ENCODE results near the gene INKA1. TPM values are rescaled to one million over a fixed set of nuclear protein-coding genes. Genes with fewer than 3 reads are reported as not detected.

INKA1 gene
- total and polyA plus RNA-seq, 3 donors from 2014 or later = 4.0 to 6.3 (median 5.1) TPM

- Histone ChIP-seq H3K27me3 (no peaks in the 10 kb centered on the region), H3K9me3 (no peaks in the 10 kb centered on the region), H3K27ac (peak overlapping the region; percentile 48 to 83), H3K36me3 (ENCODE audit: low read depth, missing control alignments) (no peaks in the 10 kb centered on the region), H3K4me3 (no peak overlapping the region), H3K4me1 (peaks cover 28% of the 10 kb centered on the region)
- DNase-seq = no peak
- WGBS, 2 donors = 31 to 61% methylated on average over 7 to 11 of the region's 11 CpGs
- TF ChIP-seq POLR2A (IDR thresholded peaks at IDR 0.05) = no peak
- TF ChIP-seq, protein P1, sequence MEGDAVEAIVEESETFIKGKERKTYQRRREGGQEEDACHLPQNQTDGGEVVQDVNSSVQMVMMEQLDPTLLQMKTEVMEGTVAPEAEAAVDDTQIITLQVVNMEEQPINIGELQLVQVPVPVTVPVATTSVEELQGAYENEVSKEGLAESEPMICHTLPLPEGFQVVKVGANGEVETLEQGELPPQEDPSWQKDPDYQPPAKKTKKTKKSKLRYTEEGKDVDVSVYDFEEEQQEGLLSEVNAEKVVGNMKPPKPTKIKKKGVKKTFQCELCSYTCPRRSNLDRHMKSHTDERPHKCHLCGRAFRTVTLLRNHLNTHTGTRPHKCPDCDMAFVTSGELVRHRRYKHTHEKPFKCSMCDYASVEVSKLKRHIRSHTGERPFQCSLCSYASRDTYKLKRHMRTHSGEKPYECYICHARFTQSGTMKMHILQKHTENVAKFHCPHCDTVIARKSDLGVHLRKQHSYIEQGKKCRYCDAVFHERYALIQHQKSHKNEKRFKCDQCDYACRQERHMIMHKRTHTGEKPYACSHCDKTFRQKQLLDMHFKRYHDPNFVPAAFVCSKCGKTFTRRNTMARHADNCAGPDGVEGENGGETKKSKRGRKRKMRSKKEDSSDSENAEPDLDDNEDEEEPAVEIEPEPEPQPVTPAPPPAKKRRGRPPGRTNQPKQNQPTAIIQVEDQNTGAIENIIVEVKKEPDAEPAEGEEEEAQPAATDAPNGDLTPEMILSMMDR (IDR thresholded peaks at IDR 0.05) = no peak
- intact Hi-C loops (cut with DNase I; ENCODE audit: low total_unique reads) = no loop called here
These were observed 3.0 kb downstream of the INKA1 start for GRCh38 chr3:49805897-49806701.

DNA sequence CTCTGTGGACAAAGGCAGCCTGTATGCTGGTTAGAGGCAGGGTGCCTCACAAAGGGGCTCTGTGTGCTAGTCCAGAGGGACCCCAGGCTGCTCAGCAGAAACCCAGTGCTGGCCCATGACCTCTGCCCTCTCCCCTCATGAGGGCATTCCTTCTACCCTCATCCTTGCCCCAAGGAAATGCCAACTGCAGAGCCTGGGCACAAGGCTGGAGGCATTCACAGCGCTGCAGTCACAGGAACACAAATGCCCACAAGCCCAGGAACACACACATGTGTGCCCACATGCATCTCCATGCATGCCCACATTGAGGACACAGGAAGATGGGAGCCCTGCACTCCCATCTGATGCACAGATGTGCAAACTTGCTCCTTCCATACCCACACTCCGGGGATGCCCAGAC, 3.8 kb downstream of the INKA1 start:
- Histone ChIP-seq H3K27ac (no peak overlapping the region), H3K9me3 (no peaks in the 10 kb centered on the region), H3K36me3 (ENCODE audit: low read depth, missing control alignments) (no peaks in the 10 kb centered on the region), H3K27me3 (no peaks in the 10 kb centered on the region), H3K4me3 (no peak overlapping the region), H3K4me1 (peaks cover 28% of the 10 kb centered on the region)
- no peak for DNase-seq
- TF ChIP-seq POLR2A (IDR thresholded peaks at IDR 0.05) = no peak
- TF ChIP-seq, protein P1 (IDR thresholded peaks at IDR 0.05) = no peak
- WGBS, 2 donors = 77 to 100% methylated on average over 2 of the region's 2 CpGs
- intact Hi-C loops (cut with DNase I; ENCODE audit: low total_unique reads) = no loop called here

GRCh38 chr3:49807431-49808114, 4.5 kb downstream of the INKA1 start:
- TF ChIP-seq, protein P1 (IDR thresholded peaks at IDR 0.05) = no peak
- no peak for TF ChIP-seq POLR2A (IDR thresholded peaks at IDR 0.05)
- Histone ChIP-seq H3K4me3 (no peak overlapping the region), H3K36me3 (ENCODE audit: low read depth, missing control alignments) (no peaks in the 10 kb centered on the region), H3K27me3 (no peaks in the 10 kb centered on the region), H3K27ac (no peak overlapping the region), H3K4me1 (peaks cover 30% of the 10 kb centered on the region), H3K9me3 (no peaks in the 10 kb centered on the region)
- DNase-seq = no peak
- intact Hi-C loops (cut with DNase I; ENCODE audit: low total_unique reads) = no loop called here
- WGBS, 2 donors = 90 to 93% methylated on average over 12 to 13 of the region's 13 CpGs

DNA sequence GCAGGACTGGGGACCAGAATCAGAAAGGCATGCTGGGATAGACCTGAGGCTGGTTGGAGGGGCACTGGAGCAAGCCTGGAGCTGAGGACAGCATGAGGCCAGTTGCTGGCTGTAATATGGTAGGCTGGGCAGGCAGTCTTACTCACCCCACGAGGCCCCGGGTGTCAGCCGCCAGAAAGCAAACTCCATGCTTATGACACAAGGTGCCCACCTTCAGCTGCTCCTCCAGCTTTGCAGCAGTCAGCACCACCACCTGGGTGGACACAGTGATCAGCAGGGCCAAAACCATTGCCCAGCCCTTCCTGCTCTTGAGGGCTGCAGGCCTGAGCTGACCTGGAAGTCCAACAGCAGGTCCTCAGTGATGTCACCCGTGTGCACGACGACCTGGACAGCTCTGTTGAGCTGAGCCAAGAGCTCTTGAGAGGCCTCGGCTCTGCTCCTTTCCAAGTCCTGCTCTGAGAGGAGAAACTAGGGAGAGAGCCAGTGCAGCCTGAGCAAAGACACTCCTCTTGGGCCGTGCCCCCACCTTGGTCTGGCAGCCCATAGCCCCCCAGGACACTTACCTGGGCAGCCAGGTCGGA, 9.9 kb downstream of the INKA1 start:
- no peak for TF ChIP-seq POLR2A (IDR thresholded peaks at IDR 0.05)
- TF ChIP-seq, protein P1 (IDR thresholded peaks at IDR 0.05) = no peak
- Histone ChIP-seq H3K4me1 (peaks cover 12% of the 10 kb centered on the region), H3K9me3 (no peaks in the 10 kb centered on the region), H3K36me3 (ENCODE audit: low read depth, missing control alignments) (no peaks in the 10 kb centered on the region), H3K27ac (peak overlapping the region in 1 of 2 donors; percentile 42), H3K4me3 (peak overlapping the region; percentile 36 to 41), H3K27me3 (no peaks in the 10 kb centered on the region)
- no peak for DNase-seq
- intact Hi-C loops (cut with DNase I; ENCODE audit: low total_unique reads) = no loop called here
- WGBS, 2 donors = 17 to 46% methylated on average over 3 to 9 of the region's 9 CpGs
